Measurements from ENCODE around the gene RPH3AL. TPM values are rescaled to one million over a fixed set of nuclear protein-coding genes. Genes with fewer than 3 reads are reported as not detected.

The RPH3AL gene
- total RNA-seq, 1 donor from 2014 or later = 6.0 TPM

- ChIA-PET CTCF (no interaction called here), POLR2A (no interaction called here)
- Mint-ChIP-seq H3K9me3 (no peaks in the 10 kb centered on the region), H3K27ac (no peak overlapping the region), H3K4me3 (no peak overlapping the region), H3K36me3 (ENCODE audit: low read depth) (no peaks in the 10 kb centered on the region), H3K27me3 (no peaks in the 10 kb centered on the region), H3K4me1 (no peaks in the 10 kb centered on the region)
- ATAC-seq (ENCODE audit: low read depth) (no peak), DNase-seq (no peak)
- intact Hi-C loops (cut with micrococcal nuclease) = no loop called here
- no peak for TF ChIP-seq CTCF (IDR thresholded peaks at IDR 0.05)
Observed at GRCh38 chr17:282912-283882, 69.4 kb downstream of the RPH3AL start.

- Mint-ChIP-seq H3K27ac (no peak overlapping the region), H3K36me3 (ENCODE audit: low read depth) (no peaks in the 10 kb centered on the region), H3K4me3 (no peak overlapping the region), H3K4me1 (no peaks in the 10 kb centered on the region), H3K27me3 (no peaks in the 10 kb centered on the region), H3K9me3 (no peaks in the 10 kb centered on the region)
- TF ChIP-seq CTCF (IDR thresholded peaks at IDR 0.05) = no peak
- ATAC-seq (ENCODE audit: low read depth) (no peak), DNase-seq (no peak)
- ChIA-PET POLR2A (no interaction called here), CTCF (no interaction called here)
- intact Hi-C loops (cut with micrococcal nuclease) = no loop called here
Observed at GRCh38 chr17:282000-282911, 70.4 kb downstream of the RPH3AL start.

GRCh38 chr17:281365-281999 lies 71.1 kb downstream of the RPH3AL start:
- no peaks in the 10 kb centered on the region for H3K27me3 Mint-ChIP-seq

GRCh38 chr17:280901-281300 lies 71.7 kb downstream of the RPH3AL start:
- DNase-seq = no peak
- Mint-ChIP-seq H3K9me3 (no peaks in the 10 kb centered on the region), H3K27me3 (no peaks in the 10 kb centered on the region), H3K36me3 (ENCODE audit: low read depth) (no peaks in the 10 kb centered on the region), H3K4me3 (no peak overlapping the region), H3K27ac (no peak overlapping the region), H3K4me1 (no peaks in the 10 kb centered on the region)
- no peak for ATAC-seq (ENCODE audit: low read depth)
- intact Hi-C loops (cut with micrococcal nuclease) = no loop called here
- ChIA-PET POLR2A (no interaction called here), CTCF (no interaction called here)
- TF ChIP-seq CTCF (IDR thresholded peaks at IDR 0.05) = no peak

More at GRCh38 chr17:281365-281999, 71.1 kb downstream of the RPH3AL start:
- Mint-ChIP-seq H3K9me3 (no peaks in the 10 kb centered on the region), H3K4me3 (no peak overlapping the region), H3K36me3 (ENCODE audit: low read depth) (no peaks in the 10 kb centered on the region), H3K27ac (no peak overlapping the region), H3K4me1 (no peaks in the 10 kb centered on the region)
- DNase-seq = no peak
- ChIA-PET CTCF (no interaction called here), POLR2A (no interaction called here)
- no peak for ATAC-seq (ENCODE audit: low read depth)
- TF ChIP-seq CTCF (IDR thresholded peaks at IDR 0.05) = no peak
- intact Hi-C loops (cut with micrococcal nuclease) = no loop called here

Data from activated B cell treated with CpG ODN at 0.5 μM for 24 hours (primary cell).